ENCODE measurements around the gene FETUB. TPM values are rescaled to one million over a fixed set of nuclear protein-coding genes. Genes with fewer than 3 reads are reported as not detected.

FETUB gene
- total and polyA plus RNA-seq, 2 donors (not counting 1 experiment from before 2014, with no cell fraction given) = not detected

GRCh38 chr3:186621894-186622650, 18.1 kb upstream of the FETUB start:
- TF ChIP-seq CTCF (IDR thresholded peaks at IDR 0.05) (no peak), EZH2 (IDR thresholded peaks at IDR 0.05; ENCODE audit: borderline replicate concordance, insufficient read depth, low read depth, low read length, poor library complexity, severe bottlenecking) (no peak)

GRCh38 chr3:186622651-186623310, 17.4 kb upstream of the FETUB start:
- no peaks in the 10 kb centered on the region for H3K36me3 ChIP-seq (replicated peaks in 1 of 2; ENCODE audit: control extremely low read depth in 1 of 2, control insufficient read depth in 1 of 2, extremely low read depth in 1 of 2, insufficient read depth in 2 of 2, low read length in 1 of 2)
- TF ChIP-seq CTCF (IDR thresholded peaks at IDR 0.05) = no peak
- no peak for TF ChIP-seq EZH2 (IDR thresholded peaks at IDR 0.05; ENCODE audit: borderline replicate concordance, insufficient read depth, low read depth, low read length, poor library complexity, severe bottlenecking)
- H4K20me1 ChIP-seq (ENCODE audit: control insufficient read depth, insufficient read depth, low read length, poor library complexity, severe bottlenecking) = no peaks in the 10 kb centered on the region
- H3K4me2 ChIP-seq (replicated peaks; ENCODE audit: low read depth, low read length, poor library complexity, severe bottlenecking) = no peak overlapping the region
- Mint-ChIP-seq H3K4me1 (no peaks in the 10 kb centered on the region), H3K9me3 (ENCODE audit: insufficient read depth) (no peaks in the 10 kb centered on the region), H3K27ac (no peak overlapping the region), H3K27me3 (peaks cover 35% of the 10 kb centered on the region), H3K4me3 (no peak overlapping the region)
- WGBS (ENCODE audit: insufficient coverage) = 80% methylated on average over 1 of the region's 2 CpGs
- H3K4me3 ChIP-seq (ENCODE audit: control extremely low read depth in 1 of 5, extremely low read depth in 1 of 5, insufficient read depth in 1 of 5, low read depth in 2 of 5, low read length in 4 of 5) = no peak overlapping the region
- intact Hi-C loops (cut with micrococcal nuclease) = no loop called here
- ChIA-PET POLR2A (no interaction called here), CTCF (interaction anchor here (0.8 to 5.1 kb wide), 4 partner anchors 7 to 680 kb away, joined by 3 to 43 read pairs (median 4); partner anchors contain the start of gene AHSG)
- no peak for ATAC-seq (ENCODE audit: low read depth)
- H3K27me3 ChIP-seq (replicated peaks in 1 of 4; ENCODE audit: control extremely low read depth in 1 of 4, control insufficient read depth in 3 of 4, insufficient read depth in 4 of 4, low read length in 3 of 4) = peaks cover 0 to 14% (median 4%) of the 10 kb centered on the region in 4 experiments
- no peak overlapping the region for H3K9ac ChIP-seq (ENCODE audit: low read length)
- no peak overlapping the region for H3K27ac ChIP-seq (ENCODE audit: low read length in 2 of 2)
- no peaks in the 10 kb centered on the region for H3K79me2 ChIP-seq (ENCODE audit: control insufficient read depth, insufficient read depth, low read length)
- H3K4me1 ChIP-seq (ENCODE audit: control insufficient read depth in 2 of 2, insufficient read depth in 2 of 2, low read length in 2 of 2) = no peaks in the 10 kb centered on the region
- no peak for DNase-seq
- H2AFZ ChIP-seq (ENCODE audit: insufficient read depth, low read depth, low read length, poor library complexity, severe bottlenecking) = no peak overlapping the region
- no peaks in the 10 kb centered on the region for H3K9me3 ChIP-seq (ENCODE audit: control extremely low read depth in 1 of 3, control insufficient read depth in 2 of 3, insufficient read depth in 1 of 3, low read length in 2 of 3)

More at GRCh38 chr3:186621894-186622650, 18.1 kb upstream of the FETUB start:
- H3K27ac Mint-ChIP-seq = no peak overlapping the region
- H3K27me3 ChIP-seq (replicated peaks in 1 of 4; ENCODE audit: control extremely low read depth in 1 of 4, control insufficient read depth in 3 of 4, insufficient read depth in 4 of 4, low read length in 3 of 4) = peaks cover 0 to 21% (median 8%) of the 10 kb centered on the region in 4 experiments
- H3K9ac ChIP-seq (ENCODE audit: low read length) = no peak overlapping the region
- CTCF ChIA-PET = interaction anchor here (0.8 to 2.1 kb wide), 5 partner anchors 11 to 679 kb away, joined by 3 to 4 read pairs (median 3); no protein-coding TSS in a partner anchor
- no peaks in the 10 kb centered on the region for H3K9me3 Mint-ChIP-seq (ENCODE audit: insufficient read depth)
- H3K4me1 ChIP-seq (ENCODE audit: control insufficient read depth in 2 of 2, insufficient read depth in 2 of 2, low read length in 2 of 2) = peaks cover 5 to 6% of the 10 kb centered on the region in 2 donors
- H3K9me3 ChIP-seq (ENCODE audit: control extremely low read depth in 1 of 3, control insufficient read depth in 2 of 3, insufficient read depth in 1 of 3, low read length in 2 of 3) = no peaks in the 10 kb centered on the region
- no peaks in the 10 kb centered on the region for H3K79me2 ChIP-seq (ENCODE audit: control insufficient read depth, insufficient read depth, low read length)
- 92% methylated on average over 5 of the region's 7 CpGs for WGBS (ENCODE audit: insufficient coverage)
- no peak overlapping the region for H3K4me3 Mint-ChIP-seq
- ATAC-seq (ENCODE audit: low read depth) (no peak), DNase-seq (no peak)
- H2AFZ ChIP-seq (ENCODE audit: insufficient read depth, low read depth, low read length, poor library complexity, severe bottlenecking) = no peak overlapping the region
- H3K27me3 Mint-ChIP-seq = peaks cover 41% of the 10 kb centered on the region
- no peaks in the 10 kb centered on the region for H3K36me3 ChIP-seq (replicated peaks in 1 of 2; ENCODE audit: control extremely low read depth in 1 of 2, control insufficient read depth in 1 of 2, extremely low read depth in 1 of 2, insufficient read depth in 2 of 2, low read length in 1 of 2)
- H3K4me1 Mint-ChIP-seq = peaks cover 2% of the 10 kb centered on the region
- POLR2A ChIA-PET = no interaction called here
- no peak overlapping the region for H3K4me2 ChIP-seq (replicated peaks; ENCODE audit: low read depth, low read length, poor library complexity, severe bottlenecking)
- intact Hi-C loops (cut with micrococcal nuclease) = no loop called here
- H3K4me3 ChIP-seq (ENCODE audit: control extremely low read depth in 1 of 5, extremely low read depth in 1 of 5, insufficient read depth in 1 of 5, low read depth in 2 of 5, low read length in 4 of 5) = no peak overlapping the region
- no peaks in the 10 kb centered on the region for H4K20me1 ChIP-seq (ENCODE audit: control insufficient read depth, insufficient read depth, low read length, poor library complexity, severe bottlenecking)
- H3K27ac ChIP-seq (ENCODE audit: low read length in 2 of 2) = no peak overlapping the region
